HG02759 (cell line): ENCODE measurements around the gene UNC79.

ENCODE experiments used
- ATAC-seq: cut with Tn5 transposase; IDR thresholded peaks from one replicate; pipeline ENCODE4 v1.9.1; 2021; ENCODE audit warnings: mild to moderate bottlenecking, moderate library complexity; ENCODE audit not compliant: unreplicated experiment

UNC79 gene

GRCh38 chr14:93744876-93745275, 314.1 kb downstream of the UNC79 start:
- no peak for ATAC-seq

- no peak for ATAC-seq
Observed at GRCh38 chr14:93745603-93746273, 315.0 kb downstream of the UNC79 start.

GRCh38 chr14:93747102-93747501, 316.4 kb downstream of the UNC79 start:
- ATAC-seq, result no peak

- no peak for ATAC-seq
Observed at GRCh38 chr14:93747560-93747959, 316.8 kb downstream of the UNC79 start.

- no peak for ATAC-seq
Observed at GRCh38 chr14:93748208-93749075, 317.7 kb downstream of the UNC79 start.

- no peak for ATAC-seq
Observed at GRCh38 chr14:93749076-93749420, 318.3 kb downstream of the UNC79 start.

- ATAC-seq, result no peak
Observed at GRCh38 chr14:93751946-93752655, 321.4 kb downstream of the UNC79 start.

- ATAC-seq, result no peak
Observed at GRCh38 chr14:93752980-93753561, 322.3 kb downstream of the UNC79 start.

GRCh38 chr14:93753647-93754046, 322.9 kb downstream of the UNC79 start:
- no peak for ATAC-seq

GRCh38 chr14:93757206-93757605, 326.5 kb downstream of the UNC79 start:
- ATAC-seq, result no peak
